Neural cell (in vitro differentiated cells): Measurements from ENCODE around the gene TSFM. TPM values are rescaled to one million over a fixed set of nuclear protein-coding genes. Genes with fewer than 3 reads are reported as not detected.

ENCODE experiments used
- H2AFZ ChIP-seq: fragments of 200-600, 300-800 bp; sonication (generic), shearing (Covaris generic); 2 replicates; pipeline ENCODE4 v1.6.0; 2014; ENCODE audit warnings: low read depth, mild to moderate bottlenecking, antibody characterized with exemption, low read length, moderate library complexity
- H3F3A ChIP-seq: fragments of 200-600 bp; shearing (Covaris generic); 2 replicates; pipeline ENCODE4 v1.6.1; 2016; ENCODE audit warnings: mild to moderate bottlenecking, moderate library complexity, mixed read lengths, antibody characterized with exemption, low read length; ENCODE audit not compliant: insufficient read depth, poor library complexity, severe bottlenecking
- H3K27ac ChIP-seq: fragments of 200-600, 300-800 bp; sonication (generic), shearing (Covaris generic); 2 replicates; pipeline ENCODE4 v1.5.1; 2014; ENCODE audit warnings: mild to moderate bottlenecking, low read length, moderate library complexity
- H3K27me3 ChIP-seq: fragments of 300-800, 200-600 bp; sonication (generic), shearing (Covaris generic); 2 replicates; pipeline ENCODE4 v1.6.0; 2014; ENCODE audit warnings: mild to moderate bottlenecking, low read depth, low read length, moderate library complexity; ENCODE audit not compliant: insufficient read depth
- H3K36me3 ChIP-seq: fragments of 300-800, 200-600 bp; sonication (generic), shearing (Covaris generic); 2 replicates; pipeline ENCODE4 v1.5.1; 2014; ENCODE audit warnings: mild to moderate bottlenecking, antibody characterized with exemption, low read length, moderate library complexity; ENCODE audit not compliant: insufficient read depth
- H3K4me2 ChIP-seq: fragments of 300-800, 200-600 bp; sonication (generic), shearing (Covaris generic); 2 replicates; pipeline ENCODE4 v1.6.0; 2014; ENCODE audit warnings: mild to moderate bottlenecking, low read length
- H3K4me3 ChIP-seq: fragments of 300-800, 200-600 bp; sonication (generic), shearing (Covaris generic); 2 replicates; pipeline ENCODE4 v1.5.1; 2014; ENCODE audit warnings: mild to moderate bottlenecking, low read length, moderate library complexity
- H3K79me2 ChIP-seq: fragments of 200-600 bp; shearing (Covaris generic); replicated peaks from 2 replicates; pipeline ENCODE4 v1.6.0; 2014; ENCODE audit warnings: mild to moderate bottlenecking, low read length, moderate library complexity; ENCODE audit not compliant: insufficient read depth
- H3K9ac ChIP-seq: fragments of 300-800, 200-600 bp; sonication (generic), shearing (Covaris generic); 2 replicates; pipeline ENCODE4 v1.6.1; 2016; ENCODE audit warnings: mild to moderate bottlenecking, low read length, mixed read lengths
- H3K9me2 ChIP-seq: fragments of 200-600 bp; shearing (Covaris generic); 2 replicates; pipeline ENCODE4 v1.6.1; 2016; ENCODE audit warnings: mild to moderate bottlenecking, low read length, mixed read lengths; ENCODE audit not compliant: insufficient read depth
- H3K9me3 ChIP-seq: fragments of 200-600, 300-800 bp; sonication (generic), shearing (Covaris generic); 2 replicates; pipeline ENCODE4 v1.6.1; 2016; ENCODE audit warnings: mild to moderate bottlenecking, mixed run types, low read length, moderate library complexity, mixed read lengths
- H4K20me1 ChIP-seq: fragments of 200-600 bp; shearing (Covaris generic); 2 replicates; pipeline ENCODE4 v1.6.1; 2016; ENCODE audit warnings: mild to moderate bottlenecking, mixed run types; ENCODE audit not compliant: insufficient read depth
- EZH2 ChIP-seq: fragments of 200-600, 300-800 bp; shearing (Covaris generic), sonication (generic); IDR thresholded peaks from 2 replicates; pipeline ENCODE4 v1.6.1; 2014; ENCODE audit warnings: antibody characterized with exemption, low read length, borderline replicate concordance, mild to moderate bottlenecking; ENCODE audit not compliant: insufficient read depth, poor library complexity, severe bottlenecking
- MXI1 ChIP-seq: fragments of 450-650 bp; conservative IDR thresholded peaks from 2 replicates; pipeline ENCODE4 v1.6.1; 2014; ENCODE audit warnings: antibody characterized with exemption, mild to moderate bottlenecking; ENCODE audit not compliant: poor library complexity, severe bottlenecking
- RAD21 ChIP-seq: fragments of 450-650 bp; conservative IDR thresholded peaks from 2 replicates; pipeline ENCODE4 v1.6.1; 2014; ENCODE audit warnings: antibody characterized with exemption, mild to moderate bottlenecking, moderate library complexity
- SMC3 ChIP-seq: fragments of 450-650 bp; conservative IDR thresholded peaks from 2 replicates; pipeline ENCODE4 v1.6.1; 2014; ENCODE audit warnings: antibody characterized with exemption, mild to moderate bottlenecking, moderate library complexity; ENCODE audit not compliant: poor library complexity
- TAF1 ChIP-seq: IDR thresholded peaks from 2 replicates; pipeline ENCODE4 v1.6.1; 2012; ENCODE audit warnings: low read depth
- polyA plus RNA-seq: library from polyadenylated mRNA; depleted of rRNA; stranded (reverse); fragments of >200 nt; gene quantifications from 2 replicates; pipeline ENCODE4 v1.2.3, GENCODE V29; 2014
- TF ChIP-seq, protein P1 (sequence below): IDR thresholded peaks from 2 replicates; pipeline ENCODE4 v1.6.1; 2012; ENCODE audit warnings: borderline replicate concordance
- TF ChIP-seq, protein P2 (sequence below): fragments of 450-650 bp; IDR thresholded peaks from 2 replicates; pipeline ENCODE4 v1.5.1; 2014; ENCODE audit warnings: antibody characterized with exemption, mild to moderate bottlenecking, moderate library complexity; ENCODE audit not compliant: poor library complexity, severe bottlenecking

TSFM gene
- polyA plus RNA-seq, 1 donor from 2014 or later = 37.8 TPM

DNA sequence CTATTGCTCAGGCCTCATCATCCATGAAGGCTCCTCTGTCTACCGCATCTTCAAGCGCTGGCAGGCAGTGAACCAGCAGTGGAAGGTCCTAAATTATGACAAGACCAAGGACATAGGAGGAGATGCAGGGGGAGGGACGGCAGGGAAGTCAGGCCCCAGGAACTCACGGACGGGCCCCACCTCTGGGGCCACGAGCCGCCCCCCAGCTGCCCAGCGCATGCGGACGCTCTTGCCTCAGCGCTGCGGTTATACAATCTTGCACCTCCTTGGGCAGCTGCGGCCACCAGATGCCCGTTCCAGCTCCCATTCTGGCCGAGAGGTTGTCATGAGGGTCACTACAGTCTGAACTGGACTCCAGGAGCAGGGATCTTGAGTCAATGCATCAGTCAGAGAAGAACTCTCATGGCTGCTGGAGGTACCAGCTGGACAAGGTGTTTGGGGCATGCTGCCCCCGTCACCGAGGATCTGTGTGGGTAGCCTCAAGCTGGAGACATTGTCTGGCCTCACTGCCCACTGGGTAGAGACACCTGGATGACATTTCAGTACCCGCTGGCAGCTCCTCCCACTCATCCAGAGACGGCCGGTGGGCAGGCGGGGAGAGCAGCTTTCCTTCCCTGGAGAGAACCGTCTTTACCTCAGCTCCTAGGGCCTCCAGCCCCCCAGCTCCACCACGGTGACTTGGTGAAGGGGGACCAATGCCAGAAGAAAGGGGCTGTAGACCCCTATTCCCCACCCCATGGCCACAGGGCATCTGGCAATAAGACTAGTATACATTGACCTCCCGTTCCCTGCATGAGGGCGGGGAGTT is 23.8 kb upstream of the TSFM start:
- Histone ChIP-seq H3K36me3 (no peaks in the 10 kb centered on the region), H3K9me2 (no peaks in the 10 kb centered on the region), H3K9me3 (no peaks in the 10 kb centered on the region), H3K4me3 (no peak overlapping the region), H2AFZ (no peak overlapping the region), H4K20me1 (no peaks in the 10 kb centered on the region), H3K9ac (no peak overlapping the region), H3K79me2 (no peaks in the 10 kb centered on the region), H3K4me2 (no peak overlapping the region), H3K27ac (no peak overlapping the region), H3F3A (no peaks in the 10 kb centered on the region), H3K27me3 (peaks cover 15% of the 10 kb centered on the region)
- TF ChIP-seq EZH2 (no peak), MXI1 (no peak), TAF1 (no peak)
- TF ChIP-seq, protein P1, sequence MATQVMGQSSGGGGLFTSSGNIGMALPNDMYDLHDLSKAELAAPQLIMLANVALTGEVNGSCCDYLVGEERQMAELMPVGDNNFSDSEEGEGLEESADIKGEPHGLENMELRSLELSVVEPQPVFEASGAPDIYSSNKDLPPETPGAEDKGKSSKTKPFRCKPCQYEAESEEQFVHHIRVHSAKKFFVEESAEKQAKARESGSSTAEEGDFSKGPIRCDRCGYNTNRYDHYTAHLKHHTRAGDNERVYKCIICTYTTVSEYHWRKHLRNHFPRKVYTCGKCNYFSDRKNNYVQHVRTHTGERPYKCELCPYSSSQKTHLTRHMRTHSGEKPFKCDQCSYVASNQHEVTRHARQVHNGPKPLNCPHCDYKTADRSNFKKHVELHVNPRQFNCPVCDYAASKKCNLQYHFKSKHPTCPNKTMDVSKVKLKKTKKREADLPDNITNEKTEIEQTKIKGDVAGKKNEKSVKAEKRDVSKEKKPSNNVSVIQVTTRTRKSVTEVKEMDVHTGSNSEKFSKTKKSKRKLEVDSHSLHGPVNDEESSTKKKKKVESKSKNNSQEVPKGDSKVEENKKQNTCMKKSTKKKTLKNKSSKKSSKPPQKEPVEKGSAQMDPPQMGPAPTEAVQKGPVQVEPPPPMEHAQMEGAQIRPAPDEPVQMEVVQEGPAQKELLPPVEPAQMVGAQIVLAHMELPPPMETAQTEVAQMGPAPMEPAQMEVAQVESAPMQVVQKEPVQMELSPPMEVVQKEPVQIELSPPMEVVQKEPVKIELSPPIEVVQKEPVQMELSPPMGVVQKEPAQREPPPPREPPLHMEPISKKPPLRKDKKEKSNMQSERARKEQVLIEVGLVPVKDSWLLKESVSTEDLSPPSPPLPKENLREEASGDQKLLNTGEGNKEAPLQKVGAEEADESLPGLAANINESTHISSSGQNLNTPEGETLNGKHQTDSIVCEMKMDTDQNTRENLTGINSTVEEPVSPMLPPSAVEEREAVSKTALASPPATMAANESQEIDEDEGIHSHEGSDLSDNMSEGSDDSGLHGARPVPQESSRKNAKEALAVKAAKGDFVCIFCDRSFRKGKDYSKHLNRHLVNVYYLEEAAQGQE = no peak

DNA sequence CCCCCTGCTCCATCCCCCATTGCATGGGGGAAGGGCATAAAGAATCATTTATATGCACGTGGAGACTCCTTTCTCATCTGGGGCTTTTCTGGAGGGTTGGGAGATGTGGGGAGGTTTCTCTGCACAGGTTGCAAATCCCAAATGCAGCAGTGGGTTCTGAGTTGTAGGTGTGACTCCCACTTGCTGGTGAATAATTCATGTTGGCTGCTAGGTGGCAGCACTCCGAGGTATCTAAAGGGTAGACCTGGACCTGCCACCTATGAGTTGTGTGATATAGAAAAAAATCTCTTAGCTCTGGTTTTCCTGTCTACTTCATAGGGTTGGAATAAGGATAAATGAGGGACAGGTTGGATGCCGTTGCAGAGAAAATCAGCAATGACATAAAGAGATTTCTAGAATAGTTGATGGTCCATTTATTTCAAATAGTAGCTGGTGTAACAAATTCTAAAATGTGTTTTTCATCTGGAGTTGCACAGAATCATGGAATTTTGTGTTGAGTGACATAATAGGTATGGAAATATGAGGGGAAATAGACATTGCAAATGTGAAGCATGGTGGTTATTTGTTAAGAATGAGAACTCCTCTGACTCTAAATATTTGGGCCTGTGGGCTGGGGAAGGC is 23.1 kb upstream of the TSFM start:
- Histone ChIP-seq H3K9me2 (no peaks in the 10 kb centered on the region), H3K27ac (no peak overlapping the region), H3K4me3 (no peak overlapping the region), H2AFZ (no peak overlapping the region), H3K4me2 (no peak overlapping the region), H4K20me1 (no peaks in the 10 kb centered on the region), H3K27me3 (peaks cover 22% of the 10 kb centered on the region), H3K79me2 (no peaks in the 10 kb centered on the region), H3K9me3 (no peaks in the 10 kb centered on the region), H3K9ac (no peak overlapping the region), H3F3A (no peaks in the 10 kb centered on the region), H3K36me3 (no peaks in the 10 kb centered on the region)
- TF ChIP-seq, protein P2, sequence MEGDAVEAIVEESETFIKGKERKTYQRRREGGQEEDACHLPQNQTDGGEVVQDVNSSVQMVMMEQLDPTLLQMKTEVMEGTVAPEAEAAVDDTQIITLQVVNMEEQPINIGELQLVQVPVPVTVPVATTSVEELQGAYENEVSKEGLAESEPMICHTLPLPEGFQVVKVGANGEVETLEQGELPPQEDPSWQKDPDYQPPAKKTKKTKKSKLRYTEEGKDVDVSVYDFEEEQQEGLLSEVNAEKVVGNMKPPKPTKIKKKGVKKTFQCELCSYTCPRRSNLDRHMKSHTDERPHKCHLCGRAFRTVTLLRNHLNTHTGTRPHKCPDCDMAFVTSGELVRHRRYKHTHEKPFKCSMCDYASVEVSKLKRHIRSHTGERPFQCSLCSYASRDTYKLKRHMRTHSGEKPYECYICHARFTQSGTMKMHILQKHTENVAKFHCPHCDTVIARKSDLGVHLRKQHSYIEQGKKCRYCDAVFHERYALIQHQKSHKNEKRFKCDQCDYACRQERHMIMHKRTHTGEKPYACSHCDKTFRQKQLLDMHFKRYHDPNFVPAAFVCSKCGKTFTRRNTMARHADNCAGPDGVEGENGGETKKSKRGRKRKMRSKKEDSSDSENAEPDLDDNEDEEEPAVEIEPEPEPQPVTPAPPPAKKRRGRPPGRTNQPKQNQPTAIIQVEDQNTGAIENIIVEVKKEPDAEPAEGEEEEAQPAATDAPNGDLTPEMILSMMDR = peak; percentile 72
- TF ChIP-seq RAD21 (peak; percentile 35), SMC3 (peak; percentile 49)
- TF ChIP-seq, protein P1 = no peak
